Epithelial cell of proximal tubule (primary cell): Measurements from ENCODE around the gene CXCL8. TPM values are rescaled to one million over a fixed set of nuclear protein-coding genes. Genes with fewer than 3 reads are reported as not detected.

Experiments used
- DNase-seq: peaks from one replicate; pipeline ENCODE4 v3.0.0-alpha.2; 2011; ENCODE audit warnings: low read depth
- H3K4me3 ChIP-seq: 2 replicates; pipeline ENCODE4 v1.5.1; 2011; ENCODE audit warnings: low read depth, mild to moderate bottlenecking, low read length
- CTCF ChIP-seq: conservative IDR thresholded peaks from 2 replicates; pipeline ENCODE4 v1.5.1; 2012; ENCODE audit warnings: low read depth, mild to moderate bottlenecking, low read length
- total RNA-seq: library from RNA; depleted of rRNA; stranded (reverse); fragments of >200 nt; gene quantifications from 2 replicates; pipeline ENCODE4 v1.2.3, GENCODE V29; 2015

Gene CXCL8
- total RNA-seq, 1 donor from 2014 or later = 24.9 TPM

GRCh38 chr4:73725985-73726384 is 14.4 kb upstream of the CXCL8 start:
- DNase-seq = peak; percentile 97
- no peak for TF ChIP-seq CTCF
- no peak overlapping the region for H3K4me3 ChIP-seq

- no peak for TF ChIP-seq CTCF
- DNase-seq = no peak
- no peak overlapping the region for H3K4me3 ChIP-seq
Observed at GRCh38 chr4:73727685-73728084, 12.7 kb upstream of the CXCL8 start.

GRCh38 chr4:73728091-73728741 is 12.2 kb upstream of the CXCL8 start:
- no peak overlapping the region for H3K4me3 ChIP-seq
- TF ChIP-seq CTCF = no peak
- no peak for DNase-seq

GRCh38 chr4:73729534-73730165 is 10.7 kb upstream of the CXCL8 start:
- TF ChIP-seq CTCF = peak; percentile 95
- H3K4me3 ChIP-seq = no peak overlapping the region
- no peak for DNase-seq

GRCh38 chr4:73730292-73730691 is 10.1 kb upstream of the CXCL8 start:
- no peak for TF ChIP-seq CTCF
- H3K4me3 ChIP-seq = no peak overlapping the region
- DNase-seq = no peak

GRCh38 chr4:73730867-73731266 is 9.5 kb upstream of the CXCL8 start:
- no peak for TF ChIP-seq CTCF
- H3K4me3 ChIP-seq = no peak overlapping the region
- no peak for DNase-seq

- no peak for DNase-seq
- H3K4me3 ChIP-seq = no peak overlapping the region
Observed at GRCh38 chr4:73731968-73732610, 8.3 kb upstream of the CXCL8 start.

More at GRCh38 chr4:73731968-73732610, 8.3 kb upstream of the CXCL8 start:
- TF ChIP-seq CTCF = no peak
